H9 (cell line): Measurements from ENCODE around the gene HOMER1. TPM values are rescaled to one million over a fixed set of nuclear protein-coding genes. Genes with fewer than 3 reads are reported as not detected.

Experiments used
- DNase-seq: peaks from one replicate; pipeline ENCODE4 v3.0.0-alpha.2; 2017
- H2AFZ ChIP-seq: one replicate; pipeline ENCODE4 v1.6.1; 2013; ENCODE audit warnings: mild to moderate bottlenecking, low read length, control low read depth, moderate library complexity
- H2AK5ac ChIP-seq: 2 replicates; pipeline ENCODE4 v1.6.1; 2013; ENCODE audit warnings: low read length, control low read depth, mixed read lengths; ENCODE audit not compliant: insufficient read length
- H2BK120ac ChIP-seq: one replicate; pipeline ENCODE4 v1.6.1; 2013; ENCODE audit warnings: low read depth, mild to moderate bottlenecking, low read length, control low read depth, inconsistent platforms; ENCODE audit not compliant: poor library complexity, severe bottlenecking
- H2BK12ac ChIP-seq: 2 replicates; pipeline ENCODE4 v1.6.1; 2013; ENCODE audit warnings: low read length, control low read depth, mixed read lengths, low read depth; ENCODE audit not compliant: insufficient read length
- H2BK15ac ChIP-seq: 2 replicates; pipeline ENCODE4 v1.6.1; 2013; ENCODE audit warnings: low read depth, low read length, control low read depth
- H2BK20ac ChIP-seq: one replicate; pipeline ENCODE4 v1.6.1; 2013; ENCODE audit warnings: low read depth, mild to moderate bottlenecking, low read length, control low read depth, inconsistent platforms; ENCODE audit not compliant: poor library complexity, severe bottlenecking
- H2BK5ac ChIP-seq: 2 replicates; pipeline ENCODE4 v1.6.1; 2013; ENCODE audit warnings: low read length, control low read depth, mixed read lengths; ENCODE audit not compliant: insufficient read length
- H3K14ac ChIP-seq: 2 replicates; pipeline ENCODE4 v1.6.1; 2013; ENCODE audit warnings: low read length, control low read depth; ENCODE audit not compliant: insufficient read depth
- H3K18ac ChIP-seq: 2 replicates; pipeline ENCODE4 v1.6.1; 2013; ENCODE audit warnings: low read depth, mild to moderate bottlenecking, mixed read lengths, low read length, control low read depth; ENCODE audit not compliant: insufficient read length
- H3K23ac ChIP-seq: 2 replicates; pipeline ENCODE4 v1.6.1; 2013; ENCODE audit warnings: low read length, control low read depth, mixed read lengths, low read depth; ENCODE audit not compliant: insufficient read length
- H3K23me2 ChIP-seq: 2 replicates; pipeline ENCODE4 v1.6.1; 2013; ENCODE audit warnings: low read depth, mild to moderate bottlenecking, mixed read lengths, low read length, control low read depth; ENCODE audit not compliant: insufficient read length, poor library complexity, severe bottlenecking
- H3K27ac ChIP-seq: 2 replicates; pipeline ENCODE4 v1.5.1; 2013; ENCODE audit warnings: low read length, control low read depth, mixed read lengths, low read depth; ENCODE audit not compliant: insufficient read length
- H3K27me3 ChIP-seq: 2 replicates; pipeline ENCODE4 v1.6.1; 2013; ENCODE audit warnings: low read length, control low read depth, inconsistent platforms; ENCODE audit not compliant: insufficient read depth
- H3K4ac ChIP-seq: 2 replicates; pipeline ENCODE4 v1.6.1; 2013; ENCODE audit warnings: low read depth, mild to moderate bottlenecking, control low read depth, inconsistent platforms, low read length, moderate library complexity
- H3K4me1 ChIP-seq: 2 replicates; pipeline ENCODE4 v1.6.1; 2013; ENCODE audit warnings: low read length, control low read depth, inconsistent platforms; ENCODE audit not compliant: insufficient read depth
- H3K4me2 ChIP-seq: 2 replicates; pipeline ENCODE4 v1.6.1; 2013; ENCODE audit warnings: low read length, control low read depth, mixed read lengths; ENCODE audit not compliant: insufficient read length, insufficient read depth
- H3K56ac ChIP-seq: 2 replicates; pipeline ENCODE4 v1.6.1; 2013; ENCODE audit warnings: low read depth, mild to moderate bottlenecking, mixed read lengths, low read length, control low read depth; ENCODE audit not compliant: insufficient read length
- H3K79me1 ChIP-seq: 2 replicates; pipeline ENCODE4 v1.6.1; 2013; ENCODE audit warnings: low read depth, mild to moderate bottlenecking, moderate library complexity, low read length, control low read depth, inconsistent platforms; ENCODE audit not compliant: insufficient read depth, poor library complexity, severe bottlenecking
- H3K79me2 ChIP-seq: 2 replicates; pipeline ENCODE4 v1.6.1; 2013; ENCODE audit warnings: low read length, control low read depth, inconsistent platforms; ENCODE audit not compliant: insufficient read depth
- H3K9ac ChIP-seq: 2 replicates; pipeline ENCODE4 v1.6.1; 2013; ENCODE audit warnings: low read length, control low read depth, mixed read lengths; ENCODE audit not compliant: insufficient read length; ENCODE audit errors: extremely low read depth
- H3K9me3 ChIP-seq: one replicate; pipeline ENCODE4 v1.6.1; 2013; ENCODE audit warnings: low read depth, low read length, inconsistent platforms; ENCODE audit not compliant: control insufficient read depth
- H3T11ph ChIP-seq: one replicate; pipeline ENCODE4 v1.6.1; 2013; ENCODE audit warnings: mild to moderate bottlenecking, low read length, control low read depth, inconsistent platforms
- H4K20me1 ChIP-seq: one replicate; pipeline ENCODE4 v1.6.1; 2013; ENCODE audit not compliant: control insufficient read depth, insufficient read length, insufficient read depth
- H4K5ac ChIP-seq: 2 replicates; pipeline ENCODE4 v1.6.1; 2013; ENCODE audit warnings: low read depth, mild to moderate bottlenecking, mixed read lengths, low read length, control low read depth; ENCODE audit not compliant: insufficient read length
- H4K8ac ChIP-seq: replicated peaks from 2 replicates; pipeline ENCODE4 v1.6.1; 2013; ENCODE audit warnings: low read length, control low read depth, mixed read lengths, low read depth; ENCODE audit not compliant: insufficient read length
- H4K91ac ChIP-seq: 2 replicates; pipeline ENCODE4 v1.6.1; 2013; ENCODE audit warnings: low read depth, mild to moderate bottlenecking, moderate library complexity, mixed read lengths, low read length, control low read depth; ENCODE audit not compliant: insufficient read length
- H3K27ac Mint-ChIP-seq, 3 experiments: 2 replicates in 2 of 3; 3 replicates in 1 of 3; pipeline ENCODE4 v1.8.0; 2020 to 2021; ENCODE audit warnings: mixed read lengths in 3 of 3, mild to moderate bottlenecking in 1 of 3, moderate library complexity in 1 of 3
- H3K27me3 Mint-ChIP-seq: 2 replicates; pipeline ENCODE4 v1.8.0; 2021; ENCODE audit warnings: low read depth, mild to moderate bottlenecking, moderate library complexity, mixed read lengths
- H3K36me3 Mint-ChIP-seq, 3 experiments: 2 replicates in 2 of 3; 3 replicates in 1 of 3; pipeline ENCODE4 v1.8.0; 2020 to 2021; ENCODE audit warnings: low read depth in 3 of 3, mixed read lengths in 3 of 3; ENCODE audit not compliant: insufficient read depth in 1 of 3
- H3K4me1 Mint-ChIP-seq, 2 experiments: 2 replicates each; pipeline ENCODE4 v1.8.0; 2020; ENCODE audit warnings: mixed read lengths in 2 of 2
- H3K4me3 Mint-ChIP-seq, 2 experiments: 2 replicates in 1 of 2; 3 replicates in 1 of 2; pipeline ENCODE4 v1.8.0; 2020 to 2021; ENCODE audit warnings: mild to moderate bottlenecking in 2 of 2, mixed read lengths in 2 of 2, moderate library complexity in 1 of 2
- H3K9me3 Mint-ChIP-seq, 2 experiments: 2 replicates in 1 of 2; 3 replicates in 1 of 2; pipeline ENCODE4 v1.8.0; 2020; ENCODE audit warnings: mild to moderate bottlenecking in 2 of 2, mixed read lengths in 2 of 2, moderate library complexity in 1 of 2
- CTCF ChIP-seq: fragments of 200-600 bp; sonication (generic); conservative IDR thresholded peaks from 3 replicates; pipeline ENCODE4 v1.8.0; 2021; ENCODE audit warnings: antibody characterized with exemption, mild to moderate bottlenecking
- WGBS: extraction: QIAGEN DNeasy Blood & Tissue Kit; methylation state at CpG from one replicate; pipeline ENCODE4 v1.1.7; 2013; ENCODE audit warnings: missing lambda C conversion rate, low lambda C conversion rate, mixed read lengths; ENCODE audit not compliant: insufficient read length; ENCODE audit errors: extremely low coverage; 5-methylcytosine and 5-hydroxymethylcytosine counted together
- total RNA-seq: library from RNA; stranded (reverse); gene quantifications from 2 replicates; pipeline ENCODE4 v1.2.1, GENCODE V29; 2021

HOMER1 gene
- total RNA-seq, 1 experiment from 2014 or later, result 39.5 TPM

GRCh38 chr5:79526928-79527327 lies 13.0 kb upstream of the HOMER1 start:
- H2BK15ac ChIP-seq, result no peak overlapping the region
- H4K8ac ChIP-seq, result no peak overlapping the region
- H4K91ac ChIP-seq, result no peak overlapping the region
- H3K18ac ChIP-seq, result no peak overlapping the region
- H2BK120ac ChIP-seq, result no peak overlapping the region
- no peaks in the 10 kb centered on the region for H3K4me1 Mint-ChIP-seq
- H3K27me3 Mint-ChIP-seq, result no peaks in the 10 kb centered on the region
- no peaks in the 10 kb centered on the region for H3K79me2 ChIP-seq
- H3K14ac ChIP-seq, result no peak overlapping the region
- no peak overlapping the region for H3T11ph ChIP-seq
- WGBS, result no CpG with 5 or more reads among the region's 5 CpGs
- H3K27ac ChIP-seq, result no peak overlapping the region
- H3K4me2 ChIP-seq, result no peak overlapping the region
- H3K4ac ChIP-seq, result no peak overlapping the region
- no peaks in the 10 kb centered on the region for H3K27me3 ChIP-seq
- no peak overlapping the region for H2BK20ac ChIP-seq
- peaks cover 14% of the 10 kb centered on the region for H3K9me3 ChIP-seq
- H3K23ac ChIP-seq, result no peak overlapping the region
- H3K4me3 Mint-ChIP-seq, result no peak overlapping the region
- no peaks in the 10 kb centered on the region for H3K4me1 ChIP-seq
- no peak overlapping the region for H2AK5ac ChIP-seq
- peaks cover 7 to 16% (median 10%) of the 10 kb centered on the region in 3 experiments for H3K36me3 Mint-ChIP-seq
- no peak for DNase-seq
- H2BK12ac ChIP-seq, result no peak overlapping the region
- H2BK5ac ChIP-seq, result no peak overlapping the region
- peaks cover 26 to 27% of the 10 kb centered on the region in 2 experiments for H3K9me3 Mint-ChIP-seq
- no peak overlapping the region for H4K5ac ChIP-seq
- no peak overlapping the region for H3K56ac ChIP-seq
- no peak for TF ChIP-seq CTCF
- H3K23me2 ChIP-seq, result no peaks in the 10 kb centered on the region
- no peak overlapping the region for H2AFZ ChIP-seq
- no peaks in the 10 kb centered on the region for H3K79me1 ChIP-seq
- no peaks in the 10 kb centered on the region for H4K20me1 ChIP-seq
- H3K9ac ChIP-seq, result no peak overlapping the region
- H3K27ac Mint-ChIP-seq, result no peak overlapping the region
